ENCODE results near the gene CNTNAP3B. TPM values are rescaled to one million over a fixed set of nuclear protein-coding genes. Genes with fewer than 3 reads are reported as not detected.
"Not testable (repeated sequence)": the region's sequence is repeated elsewhere in the genome, so short reads cannot be mapped to it uniquely, and the experiment has no call there.

CNTNAP3B gene
- total RNA-seq, 2 donors from 2014 or later = 6.8 to 19.7 TPM

GRCh38 chr9:42050701-42051100 lies 78.5 kb downstream of the CNTNAP3B start:
- not testable (repeated sequence) for H3K36me3 ChIP-seq; H3K4me1 ChIP-seq; DNase-seq (ENCODE audit: low spot score); H3K27ac ChIP-seq; H3K4me3 ChIP-seq; H3K9me3 ChIP-seq; H3K27me3 ChIP-seq

DNA sequence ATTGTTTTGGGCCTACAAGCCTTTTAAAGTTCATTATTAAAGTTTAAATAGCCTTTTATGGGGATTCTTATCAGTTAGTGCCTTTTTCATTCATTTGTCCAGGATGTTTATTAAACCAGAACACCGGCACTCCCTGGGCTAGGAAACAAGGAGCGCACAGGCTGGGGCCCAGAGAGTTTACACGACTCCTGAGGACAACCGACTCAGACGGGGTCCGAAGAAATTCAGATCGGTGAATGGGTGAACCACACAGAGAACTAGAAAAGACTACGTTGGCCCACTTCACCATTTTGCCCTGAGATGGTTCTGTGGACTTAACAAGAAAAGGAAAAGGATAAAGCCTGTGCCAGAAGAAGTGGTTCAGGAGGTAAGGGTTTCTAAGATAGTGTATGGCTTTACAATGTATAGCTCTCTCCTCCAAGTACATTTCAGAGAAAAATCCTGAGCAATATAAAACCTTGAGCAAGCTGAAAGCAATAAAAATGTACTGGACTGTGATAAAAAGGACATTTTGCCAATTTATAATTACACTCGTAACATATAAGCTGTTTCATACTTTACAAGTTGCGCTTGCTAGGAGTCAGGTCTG lies 84.7 kb downstream of the CNTNAP3B start:
- H3K4me3 ChIP-seq; H3K27ac ChIP-seq; H3K27me3 ChIP-seq; H3K9me3 ChIP-seq; H3K4me1 ChIP-seq; DNase-seq (ENCODE audit: low spot score); H3K36me3 ChIP-seq: not testable (repeated sequence)

DNA sequence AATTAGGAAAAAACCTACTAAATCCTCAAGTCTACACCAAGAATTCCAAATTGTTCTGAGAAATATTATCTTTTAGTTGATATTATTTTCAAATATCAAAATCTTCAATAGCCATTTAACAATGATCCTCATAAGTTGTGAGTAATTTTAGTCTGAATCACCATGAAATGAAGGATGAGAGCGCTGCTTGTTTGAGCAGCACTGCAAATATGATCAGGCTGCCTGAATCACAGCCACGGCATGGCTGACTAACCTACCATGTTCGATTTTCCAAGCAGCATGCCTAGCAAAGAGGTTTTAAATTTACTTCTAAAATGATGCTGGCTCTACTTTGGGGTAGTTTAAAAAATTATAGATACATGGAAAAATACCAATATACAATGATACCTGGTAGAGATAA lies 95.7 kb downstream of the CNTNAP3B start:
- H3K27me3 ChIP-seq; H3K9me3 ChIP-seq; DNase-seq (ENCODE audit: low spot score); H3K36me3 ChIP-seq; H3K4me3 ChIP-seq; H3K27ac ChIP-seq; H3K4me1 ChIP-seq: not testable (repeated sequence)

- not testable (repeated sequence) for H3K4me3 ChIP-seq; H3K27me3 ChIP-seq; H3K9me3 ChIP-seq; DNase-seq (ENCODE audit: low spot score); H3K4me1 ChIP-seq; H3K27ac ChIP-seq; H3K36me3 ChIP-seq
Observed at GRCh38 chr9:42020639-42021038, 108.6 kb downstream of the CNTNAP3B start.

DNA sequence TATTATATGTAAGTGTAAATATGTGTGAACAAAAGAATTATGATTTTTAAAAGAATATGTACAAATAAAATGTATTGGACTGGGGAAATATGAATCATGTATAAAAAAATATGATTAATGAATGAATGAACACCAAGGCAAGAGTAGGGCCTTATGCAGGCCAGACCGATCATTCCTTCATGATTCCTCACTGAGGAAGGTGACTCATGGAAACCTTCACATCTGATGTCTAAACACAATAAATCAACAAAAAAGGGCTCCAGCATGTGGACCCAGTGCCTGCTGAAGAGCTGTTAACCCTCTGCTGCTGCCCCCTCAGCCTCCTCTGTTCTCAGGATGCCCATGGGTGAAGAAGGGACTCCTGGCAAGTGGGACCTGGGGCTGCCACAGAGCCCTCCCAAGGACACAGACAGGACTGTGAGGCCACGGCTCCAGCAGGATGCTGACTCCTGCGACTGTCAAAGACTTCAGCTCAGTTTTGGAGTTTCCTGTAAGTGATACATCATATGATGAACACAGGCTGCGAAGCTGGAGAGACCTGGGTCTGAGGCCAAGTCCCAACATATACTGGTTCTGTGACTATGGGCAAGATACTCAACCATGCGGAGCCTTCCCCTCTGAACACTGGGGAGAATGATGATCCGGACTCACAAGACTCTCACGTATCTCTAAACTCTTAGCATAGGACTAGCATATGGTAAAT lies 110.9 kb downstream of the CNTNAP3B start:
- H3K27ac ChIP-seq; H3K4me1 ChIP-seq; H3K36me3 ChIP-seq; H3K4me3 ChIP-seq; DNase-seq (ENCODE audit: low spot score); H3K27me3 ChIP-seq; H3K9me3 ChIP-seq: not testable (repeated sequence)

GRCh38 chr9:42014317-42014716 lies 114.9 kb downstream of the CNTNAP3B start:
- H3K4me3 ChIP-seq; H3K9me3 ChIP-seq; H3K27ac ChIP-seq; H3K4me1 ChIP-seq; H3K27me3 ChIP-seq; DNase-seq (ENCODE audit: low spot score); H3K36me3 ChIP-seq: not testable (repeated sequence)

GRCh38 chr9:41991607-41992006 lies 137.6 kb downstream of the CNTNAP3B start:
- H3K9me3 ChIP-seq; H3K4me3 ChIP-seq; H3K27me3 ChIP-seq; DNase-seq (ENCODE audit: low spot score); H3K4me1 ChIP-seq; H3K36me3 ChIP-seq; H3K27ac ChIP-seq: not testable (repeated sequence)

GRCh38 chr9:41980271-41980670 lies 149.0 kb downstream of the CNTNAP3B start:
- not testable (repeated sequence) for H3K4me3 ChIP-seq; H3K36me3 ChIP-seq; H3K4me1 ChIP-seq; H3K9me3 ChIP-seq; DNase-seq (ENCODE audit: low spot score); H3K27ac ChIP-seq; H3K27me3 ChIP-seq

- H3K27me3 ChIP-seq; H3K4me1 ChIP-seq; H3K9me3 ChIP-seq; H3K27ac ChIP-seq; DNase-seq (ENCODE audit: low spot score); H3K36me3 ChIP-seq; H3K4me3 ChIP-seq: not testable (repeated sequence)
Observed at GRCh38 chr9:41977965-41978600, 151.1 kb downstream of the CNTNAP3B start.

DNA sequence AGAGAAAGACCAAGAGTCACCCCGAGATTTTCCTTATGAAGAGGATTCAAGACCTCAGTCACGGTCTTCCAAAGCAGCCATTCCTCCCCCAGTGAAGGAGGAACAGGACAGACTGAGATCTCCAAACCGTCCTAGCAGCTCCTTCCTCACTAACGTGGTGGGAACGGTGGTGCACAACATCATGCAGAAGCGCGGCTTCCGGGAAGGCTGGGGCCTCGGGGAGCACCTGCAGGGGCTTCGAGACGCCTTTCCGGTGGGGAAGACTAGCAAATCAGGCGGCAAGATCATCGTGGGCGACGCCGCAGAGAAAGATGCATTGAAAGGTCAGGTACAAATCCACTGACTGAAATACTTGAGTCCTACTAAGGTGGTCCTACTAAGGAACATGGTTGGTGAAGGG lies 154.3 kb downstream of the CNTNAP3B start:
- not testable (repeated sequence) for H3K36me3 ChIP-seq; DNase-seq (ENCODE audit: low spot score); H3K27ac ChIP-seq; H3K4me3 ChIP-seq; H3K27me3 ChIP-seq; H3K4me1 ChIP-seq; H3K9me3 ChIP-seq

DNA sequence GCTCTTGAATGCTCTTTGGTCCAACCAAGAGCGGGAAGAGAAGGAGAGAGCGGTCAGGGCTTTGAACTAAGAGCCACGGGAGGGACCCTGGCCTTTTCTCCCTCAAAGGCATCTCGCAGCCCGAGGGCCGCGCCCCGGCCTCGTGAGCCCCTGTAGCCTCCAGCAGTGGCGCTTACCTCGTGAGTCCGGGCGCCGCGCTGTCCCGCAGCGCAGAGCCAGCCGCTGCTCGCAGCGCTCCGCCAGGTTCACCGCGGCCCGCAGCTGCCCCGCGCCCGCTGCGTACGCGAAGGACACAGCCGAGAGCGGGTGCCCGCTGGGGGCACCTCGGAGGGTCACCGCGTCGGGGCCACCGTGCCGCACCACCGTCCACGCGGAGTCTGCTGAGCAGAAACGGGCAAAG lies 176.2 kb downstream of the CNTNAP3B start:
- H3K27ac ChIP-seq; H3K27me3 ChIP-seq; H3K4me1 ChIP-seq; H3K36me3 ChIP-seq; H3K4me3 ChIP-seq; H3K9me3 ChIP-seq; DNase-seq (ENCODE audit: low spot score): not testable (repeated sequence)

DNA sequence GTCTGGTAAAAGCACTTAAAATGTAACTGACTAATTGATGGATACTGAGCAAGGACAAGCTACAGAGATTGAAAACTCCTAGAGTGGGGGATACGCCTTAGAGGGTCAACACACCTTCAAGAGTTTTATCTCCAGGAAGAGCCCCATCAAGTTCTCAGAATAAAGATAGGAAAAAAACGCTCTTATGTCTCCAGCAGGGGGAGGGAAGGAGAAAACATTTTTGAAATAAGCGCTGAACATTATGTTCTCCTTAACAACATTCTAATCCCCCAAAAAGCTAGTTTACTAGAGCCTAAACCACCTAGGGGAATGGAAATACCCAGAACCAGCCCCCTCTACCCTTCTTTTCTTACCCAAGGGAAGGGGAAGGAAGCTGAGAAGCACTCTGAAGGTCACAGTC lies 187.5 kb downstream of the CNTNAP3B start:
- not testable (repeated sequence) for H3K27ac ChIP-seq; H3K9me3 ChIP-seq; H3K36me3 ChIP-seq; H3K27me3 ChIP-seq; H3K4me3 ChIP-seq; H3K4me1 ChIP-seq; DNase-seq (ENCODE audit: low spot score)

DNA sequence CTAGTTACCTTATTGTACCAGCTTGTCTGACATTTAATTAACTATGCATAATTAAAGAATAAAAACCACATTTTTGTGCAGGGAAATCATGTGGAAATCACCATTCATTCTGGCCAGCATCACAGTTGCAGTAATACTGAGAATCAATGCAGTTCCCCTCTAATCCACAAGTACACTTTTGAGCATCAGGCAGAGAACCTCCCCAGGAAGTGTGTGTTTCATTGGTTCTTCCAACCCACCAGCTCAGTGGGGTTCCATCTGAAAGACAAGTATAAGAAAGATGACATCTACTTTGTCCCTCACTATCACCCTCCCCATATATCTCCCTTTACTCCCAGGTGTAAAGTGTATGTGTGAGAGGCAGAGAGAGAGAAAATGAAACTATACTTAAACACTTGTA lies 191.1 kb downstream of the CNTNAP3B start:
- DNase-seq (ENCODE audit: low spot score); H3K4me1 ChIP-seq; H3K36me3 ChIP-seq; H3K9me3 ChIP-seq; H3K4me3 ChIP-seq; H3K27ac ChIP-seq; H3K27me3 ChIP-seq: not testable (repeated sequence)

- H3K36me3 ChIP-seq; H3K27ac ChIP-seq; H3K27me3 ChIP-seq; H3K4me3 ChIP-seq; DNase-seq (ENCODE audit: low spot score); H3K9me3 ChIP-seq; H3K4me1 ChIP-seq: not testable (repeated sequence)
Observed at GRCh38 chr9:41935727-41936126, 193.5 kb downstream of the CNTNAP3B start.

DNA sequence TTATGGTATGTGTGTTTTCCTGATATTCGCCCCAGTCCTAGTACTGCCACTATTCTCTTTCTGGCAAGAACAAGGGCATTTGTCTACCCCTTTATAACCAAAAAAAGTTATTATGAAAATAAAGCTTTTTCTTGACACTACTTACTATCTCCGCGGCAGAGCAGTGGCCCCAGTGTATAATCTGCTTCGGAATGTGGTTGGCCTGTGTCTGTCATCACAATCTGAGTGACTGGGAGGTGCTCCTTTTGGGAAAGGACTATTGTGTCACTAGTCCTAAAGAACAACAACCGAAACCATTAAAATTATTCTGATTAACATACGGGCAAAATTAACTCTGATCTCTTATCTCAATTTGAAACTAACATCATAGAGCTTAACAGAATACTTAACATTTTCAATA lies 200.1 kb downstream of the CNTNAP3B start:
- H3K36me3 ChIP-seq; H3K9me3 ChIP-seq; DNase-seq (ENCODE audit: low spot score); H3K27ac ChIP-seq; H3K4me3 ChIP-seq; H3K27me3 ChIP-seq; H3K4me1 ChIP-seq: not testable (repeated sequence)

Measured in right atrium auricular region (tissue), 2 donors.